T follicular helper cell (primary cell): ENCODE data around the gene SEMA4D.

Experiments used
- DNase-seq: peaks from one replicate; pipeline ENCODE4 v3.0.0-alpha.2; 2020; ENCODE audit warnings: low read depth
- total RNA-seq, 2 experiments: gene quantifications; one replicate each; lab custom pipeline; 2026; lab: John Stamatoyannopoulos, UW

Gene SEMA4D, protein sequence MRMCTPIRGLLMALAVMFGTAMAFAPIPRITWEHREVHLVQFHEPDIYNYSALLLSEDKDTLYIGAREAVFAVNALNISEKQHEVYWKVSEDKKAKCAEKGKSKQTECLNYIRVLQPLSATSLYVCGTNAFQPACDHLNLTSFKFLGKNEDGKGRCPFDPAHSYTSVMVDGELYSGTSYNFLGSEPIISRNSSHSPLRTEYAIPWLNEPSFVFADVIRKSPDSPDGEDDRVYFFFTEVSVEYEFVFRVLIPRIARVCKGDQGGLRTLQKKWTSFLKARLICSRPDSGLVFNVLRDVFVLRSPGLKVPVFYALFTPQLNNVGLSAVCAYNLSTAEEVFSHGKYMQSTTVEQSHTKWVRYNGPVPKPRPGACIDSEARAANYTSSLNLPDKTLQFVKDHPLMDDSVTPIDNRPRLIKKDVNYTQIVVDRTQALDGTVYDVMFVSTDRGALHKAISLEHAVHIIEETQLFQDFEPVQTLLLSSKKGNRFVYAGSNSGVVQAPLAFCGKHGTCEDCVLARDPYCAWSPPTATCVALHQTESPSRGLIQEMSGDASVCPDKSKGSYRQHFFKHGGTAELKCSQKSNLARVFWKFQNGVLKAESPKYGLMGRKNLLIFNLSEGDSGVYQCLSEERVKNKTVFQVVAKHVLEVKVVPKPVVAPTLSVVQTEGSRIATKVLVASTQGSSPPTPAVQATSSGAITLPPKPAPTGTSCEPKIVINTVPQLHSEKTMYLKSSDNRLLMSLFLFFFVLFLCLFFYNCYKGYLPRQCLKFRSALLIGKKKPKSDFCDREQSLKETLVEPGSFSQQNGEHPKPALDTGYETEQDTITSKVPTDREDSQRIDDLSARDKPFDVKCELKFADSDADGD
- total RNA-seq = 393 to 432 reads per million in 2 experiments

DNA sequence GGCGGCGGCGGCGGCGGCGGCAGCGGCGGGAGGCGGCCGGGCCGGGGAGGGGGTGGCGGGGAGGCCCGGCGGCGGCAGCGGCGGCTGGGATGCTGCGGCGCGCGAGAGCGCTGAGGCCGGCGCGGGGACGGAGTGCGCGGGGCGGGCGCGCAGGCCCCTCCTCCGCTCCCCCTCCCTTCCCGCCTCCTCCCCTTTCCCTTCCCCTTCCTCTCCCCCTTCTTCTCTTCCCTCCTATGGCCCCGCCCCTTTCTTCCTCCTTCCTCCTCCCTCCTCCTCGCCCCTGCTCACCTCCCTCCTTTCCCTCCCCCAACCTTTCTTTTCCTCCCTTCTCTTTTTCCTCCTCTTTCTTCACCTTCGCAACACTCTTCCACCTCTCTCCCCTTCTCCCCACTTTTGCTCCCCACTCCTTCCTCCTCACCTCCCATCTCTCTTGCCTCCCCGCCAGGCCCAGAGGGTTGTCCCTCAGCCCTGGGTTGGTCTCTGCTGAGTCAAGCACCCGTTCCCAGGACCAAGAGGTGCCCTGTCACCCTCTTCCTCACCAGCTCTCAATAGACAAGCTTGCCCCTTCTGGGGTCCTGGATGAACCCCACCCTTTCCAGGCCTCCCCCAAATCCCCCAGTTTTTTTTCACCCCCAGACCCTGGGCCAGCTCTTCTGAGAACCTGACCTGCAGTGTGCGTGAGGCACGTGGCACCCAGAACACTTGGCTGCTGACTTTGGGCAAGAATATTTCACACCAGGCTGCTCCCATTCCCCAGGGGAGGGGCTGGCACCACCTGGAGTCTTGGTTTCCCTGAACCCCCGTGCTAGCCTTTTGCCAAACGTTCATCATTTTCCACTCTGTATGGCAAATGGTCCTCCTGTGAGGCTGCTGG is at the start of gene SEMA4D:
TSS of gene SEMA4D (minus strand) at position 136 of the 874 bp plus-strand sequence. CDS start 92,657 bp downstream, outside the sequence.
- DNase-seq = no peak

DNA sequence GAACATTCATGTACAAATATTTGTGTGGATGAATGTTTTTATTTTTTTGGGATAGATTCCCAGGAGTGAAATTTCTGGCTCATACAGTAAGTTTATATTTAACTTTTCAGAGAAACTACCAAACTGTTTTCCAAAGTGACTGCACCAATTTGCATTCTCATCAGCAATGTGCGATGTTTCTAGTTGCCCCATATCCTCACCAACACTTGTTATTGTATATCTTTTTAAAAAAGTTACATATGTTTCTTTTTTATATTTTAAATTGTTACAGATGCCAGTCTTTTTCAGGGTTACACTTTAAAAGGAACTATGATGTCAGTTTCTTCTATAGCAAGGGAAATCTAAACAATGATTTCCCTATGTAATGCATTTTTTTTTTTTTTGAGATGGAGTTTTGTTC is 49.1 kb upstream of the SEMA4D start:
- no peak for DNase-seq

DNA sequence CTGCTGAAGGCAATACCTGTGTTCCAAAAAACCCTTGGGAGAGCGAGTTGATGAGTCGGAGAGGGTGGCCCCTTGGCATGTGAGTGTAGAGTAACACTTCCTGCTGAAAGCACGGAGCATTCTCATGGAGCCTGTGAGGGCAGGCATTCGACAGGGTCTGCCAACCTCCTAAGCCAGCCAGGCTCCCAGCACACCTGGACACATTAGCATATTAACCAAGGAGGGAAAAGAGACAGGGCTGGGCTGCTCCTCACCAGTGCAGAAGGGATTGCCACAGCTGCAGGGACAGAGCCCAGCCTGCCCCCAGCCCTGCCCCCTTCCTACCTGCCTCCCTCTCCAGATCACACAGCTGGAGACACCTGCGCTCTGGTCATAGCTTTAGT is 46.4 kb upstream of the SEMA4D start:
- no peak for DNase-seq

DNA sequence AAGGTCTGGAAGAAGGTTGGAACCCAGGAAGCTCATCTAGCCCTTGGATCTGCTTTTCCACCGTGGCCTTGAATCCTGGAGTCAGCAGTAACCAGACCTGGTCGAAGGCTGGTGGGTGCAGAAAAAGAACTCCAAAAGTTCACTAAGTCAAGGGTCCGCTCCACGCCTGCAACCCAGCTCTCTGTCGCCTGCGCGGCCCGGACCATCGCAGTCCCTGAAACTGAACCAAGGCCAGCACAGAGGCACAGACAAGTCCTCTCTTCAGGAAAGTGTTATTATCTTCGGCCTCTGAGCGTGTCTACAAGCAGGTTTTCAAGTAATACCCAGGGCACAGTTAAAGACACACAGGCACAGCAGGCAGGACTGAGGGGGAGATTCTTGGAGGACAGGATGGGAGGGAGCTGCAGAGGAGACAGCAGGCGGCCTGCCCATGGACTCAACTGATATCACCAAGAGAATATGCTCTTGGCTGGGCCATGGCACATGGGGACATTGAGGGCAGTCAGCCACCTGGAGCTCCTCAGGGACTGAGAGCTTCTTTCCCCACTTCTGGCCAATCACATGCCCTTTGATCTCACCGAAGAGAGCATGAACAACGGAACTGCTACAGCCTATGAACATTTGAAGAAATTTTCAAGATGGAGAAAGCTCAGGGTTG is 45.8 kb upstream of the SEMA4D start:
- no peak for DNase-seq

DNA sequence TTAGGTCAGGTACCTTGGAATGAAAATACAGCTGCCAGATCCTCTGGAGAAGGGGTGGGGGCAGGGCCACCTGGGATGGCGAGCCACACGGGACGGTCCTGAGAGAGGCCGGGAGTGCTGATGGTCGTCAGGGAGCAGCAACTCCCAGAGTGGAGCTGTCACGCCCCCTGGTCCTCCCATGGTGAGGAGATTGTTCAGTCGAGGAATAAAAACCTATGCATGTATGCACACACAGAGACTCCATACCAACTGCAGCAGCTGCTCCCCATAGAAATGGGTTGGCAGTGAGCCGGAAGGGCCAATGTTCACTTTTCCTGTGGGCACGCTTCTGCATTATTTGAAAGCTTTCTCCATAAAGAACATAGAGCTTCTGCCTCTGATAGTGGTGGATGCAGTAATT is 45.2 kb upstream of the SEMA4D start:
- DNase-seq = no peak

DNA sequence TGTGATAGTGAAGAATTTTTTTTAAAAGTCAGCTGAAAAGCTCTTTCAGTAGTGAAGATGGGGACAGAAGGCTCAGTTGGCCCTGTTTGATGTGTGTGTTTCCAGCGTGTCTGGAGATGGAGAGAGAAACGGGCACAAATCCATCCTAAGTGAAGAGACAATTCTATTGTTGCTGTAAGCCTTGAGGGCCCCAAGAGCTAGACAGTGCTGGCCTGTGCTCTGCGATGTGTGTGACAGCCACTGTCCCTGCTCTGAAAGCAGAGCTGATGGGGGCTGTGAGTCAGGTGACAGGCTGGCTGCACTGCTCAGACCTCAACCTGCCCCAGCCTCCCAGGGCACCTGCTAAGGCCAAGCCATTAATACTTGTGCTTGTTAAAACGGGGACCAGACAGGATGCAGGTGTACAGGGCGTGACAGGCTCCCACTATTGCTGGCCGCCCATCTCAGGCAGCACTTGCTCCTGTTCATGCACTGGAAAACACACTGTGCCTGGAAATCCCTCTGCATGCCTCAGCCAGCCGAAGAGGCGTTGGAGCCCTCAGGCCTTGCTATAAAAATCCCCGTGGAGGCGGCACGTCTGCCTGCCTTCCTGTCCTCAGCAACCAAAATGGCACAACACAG is 44.6 kb upstream of the SEMA4D start:
- DNase-seq = no peak

DNA sequence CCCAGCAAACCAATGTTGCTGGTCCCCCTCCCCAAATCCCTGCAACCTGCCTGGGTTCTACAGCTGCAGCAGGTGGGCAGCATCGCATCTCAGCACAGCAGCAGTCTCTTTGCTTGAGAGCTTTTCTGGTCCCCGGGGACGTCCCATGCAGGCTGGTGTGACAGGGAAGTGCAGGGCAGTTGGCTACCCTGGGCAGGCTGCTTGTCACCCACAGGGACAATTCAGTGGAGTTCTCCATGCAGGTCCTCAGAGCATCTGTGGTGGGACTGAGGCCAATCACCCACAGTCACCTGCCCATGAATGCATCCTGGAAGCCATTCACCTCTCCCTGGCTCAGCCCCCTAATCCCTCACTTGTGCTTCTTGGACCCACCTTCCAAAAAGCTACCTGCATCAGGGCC is 43.9 kb upstream of the SEMA4D start:
- no peak for DNase-seq

DNA sequence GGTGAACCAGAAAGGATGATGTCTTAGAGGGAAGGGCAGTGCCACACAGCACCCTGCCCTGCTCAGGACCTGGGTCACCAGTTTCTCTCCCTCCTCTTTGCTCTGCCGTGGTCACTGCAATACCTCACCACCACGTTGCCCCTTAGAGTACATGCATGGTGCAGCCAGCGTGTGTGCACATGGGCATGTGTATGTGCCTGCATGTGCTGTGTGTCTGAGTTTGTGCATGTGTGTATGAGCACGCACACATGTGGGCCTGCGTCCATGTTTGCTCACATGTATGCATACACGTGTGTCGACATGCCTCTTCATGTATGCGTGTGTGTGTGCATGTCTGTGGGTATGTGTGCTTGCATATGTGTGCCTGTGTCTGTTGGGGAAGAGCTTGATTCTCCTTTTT is 41.5 kb upstream of the SEMA4D start:
- no peak for DNase-seq

DNA sequence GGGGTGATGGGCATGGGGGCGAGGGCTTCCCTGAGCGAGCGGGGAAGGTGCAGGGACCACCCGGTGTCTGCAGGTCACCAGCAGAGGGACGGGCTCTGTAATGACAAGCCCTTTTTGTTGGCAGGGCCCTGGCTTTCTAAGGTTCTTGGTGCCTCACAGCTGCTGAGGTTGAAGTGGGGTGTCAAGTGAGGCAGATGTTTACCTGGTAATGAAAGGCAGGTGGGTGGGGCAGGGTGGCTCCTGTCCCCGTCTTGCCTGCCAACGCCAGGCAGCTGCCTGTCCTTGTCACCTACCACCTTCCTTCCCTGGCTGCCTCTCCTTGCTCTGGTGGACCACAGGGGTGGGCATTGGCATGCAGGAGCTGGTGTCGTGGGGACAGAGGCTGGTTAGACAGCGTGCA is 41.0 kb upstream of the SEMA4D start:
- DNase-seq = no peak

DNA sequence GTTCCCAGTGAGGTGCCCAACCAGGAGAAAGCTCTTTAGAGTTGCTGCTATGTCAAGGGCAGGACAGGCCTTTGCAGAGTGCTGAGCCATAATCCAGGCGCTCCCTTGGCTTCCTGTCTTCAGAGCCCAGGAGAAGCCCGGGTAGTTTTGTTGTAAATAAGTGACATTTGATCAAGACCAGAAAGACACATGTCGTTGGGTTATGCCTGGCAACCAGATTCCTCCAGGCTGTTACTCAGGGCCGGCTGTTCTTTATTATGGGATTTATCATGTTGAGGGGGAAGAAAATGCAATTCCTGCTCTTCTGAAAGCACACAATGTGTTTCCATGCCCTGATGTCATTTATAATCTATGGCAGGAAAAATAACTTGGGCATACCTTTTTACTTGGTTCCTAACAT is 39.3 kb upstream of the SEMA4D start:
- DNase-seq = no peak

DNA sequence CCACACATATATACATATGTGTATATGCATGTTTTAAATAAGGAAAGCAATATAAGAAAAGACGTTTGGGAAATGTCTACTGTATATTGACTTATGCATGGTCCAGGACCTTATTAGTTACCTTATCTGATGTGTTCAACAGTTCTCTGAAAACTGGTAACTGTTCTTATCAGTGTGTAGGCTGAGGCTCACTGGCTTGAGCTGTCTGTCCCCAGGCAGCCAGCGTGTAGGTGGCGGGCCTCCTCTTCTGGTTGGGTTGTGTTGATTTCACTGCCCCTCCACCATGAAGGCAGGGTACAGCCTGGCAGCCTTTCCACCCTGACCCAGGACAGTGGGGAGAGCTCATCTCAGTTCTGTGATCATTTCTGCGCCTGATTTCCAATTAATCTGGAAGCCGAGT is 38.7 kb upstream of the SEMA4D start:
- DNase-seq = no peak

DNA sequence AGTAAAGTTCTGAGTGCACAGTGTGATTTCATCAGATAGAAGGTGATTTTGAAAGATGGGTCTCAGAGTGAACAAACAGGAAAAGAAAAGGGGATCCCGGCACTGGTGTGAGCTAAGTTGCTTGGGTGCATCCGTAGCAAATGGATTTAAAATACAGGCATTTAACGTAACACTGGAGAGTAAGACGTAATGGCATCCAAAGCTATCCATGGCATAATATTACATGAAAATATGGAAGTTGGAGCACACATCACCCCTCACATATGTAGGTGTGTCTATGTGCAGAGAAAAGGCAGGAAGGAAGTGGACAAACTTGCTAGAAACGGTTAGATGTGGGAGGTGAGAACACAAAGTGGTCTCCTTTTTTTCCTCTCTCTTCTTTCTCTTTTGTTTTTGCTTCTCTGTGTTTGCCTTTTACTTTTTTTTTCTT is 38.2 kb upstream of the SEMA4D start:
- DNase-seq = no peak

DNA sequence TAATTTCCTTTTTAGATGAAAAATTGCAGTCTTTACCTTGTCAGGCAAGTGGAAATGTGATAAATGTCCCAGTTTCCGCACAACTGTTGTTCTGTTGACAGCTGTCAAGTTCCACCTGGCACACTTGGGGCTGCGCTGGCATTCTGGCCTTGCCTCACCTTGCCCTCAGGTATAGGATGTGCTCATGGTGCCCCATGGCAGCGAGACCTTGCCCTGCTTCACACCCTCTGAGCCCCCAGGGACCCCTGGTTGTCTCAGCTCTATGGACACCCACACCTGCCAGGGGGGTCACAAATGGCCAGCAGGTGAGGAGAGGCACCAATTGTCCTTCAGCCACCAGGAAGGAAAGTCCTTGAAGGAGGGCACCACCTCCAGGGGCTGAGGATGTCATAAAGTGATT is 37.5 kb upstream of the SEMA4D start:
- no peak for DNase-seq

DNA sequence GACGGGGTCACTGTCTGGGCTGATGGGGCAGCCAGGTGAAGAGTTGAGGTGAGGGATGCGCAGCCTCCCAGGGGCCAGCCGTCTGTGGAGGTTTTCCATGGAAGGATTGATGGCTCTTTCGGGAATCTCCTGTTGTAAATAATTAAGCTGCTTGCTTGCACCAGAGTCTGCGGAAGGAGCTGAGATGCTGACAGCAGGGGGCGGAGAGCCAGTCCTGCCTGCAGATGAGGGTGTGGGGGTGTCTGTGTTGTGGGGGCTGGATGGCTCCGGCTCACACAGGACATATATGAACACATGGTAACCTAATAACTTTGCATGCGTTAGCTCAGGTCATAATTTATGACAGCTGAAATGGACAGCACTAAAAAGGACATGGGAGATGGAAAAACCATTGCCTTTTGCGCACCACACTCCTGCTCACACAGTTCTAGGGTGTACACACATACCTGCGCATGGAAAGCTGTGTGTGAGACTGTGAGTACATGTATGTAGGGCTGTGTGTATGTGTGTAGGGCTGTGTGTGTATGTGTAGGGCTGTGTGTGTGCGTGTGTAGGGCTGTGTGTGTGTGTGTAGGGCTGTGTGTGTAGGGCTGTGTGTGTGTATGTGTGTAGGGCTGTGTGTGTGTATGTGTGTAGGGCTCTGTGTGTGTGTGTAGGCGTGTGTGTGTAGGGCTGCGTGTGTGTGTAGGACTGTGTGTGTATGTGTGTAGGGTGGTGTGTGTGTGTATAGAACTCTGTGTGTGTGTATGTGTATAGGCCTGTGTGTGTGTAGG is 36.8 kb upstream of the SEMA4D start:
- no peak for DNase-seq

DNA sequence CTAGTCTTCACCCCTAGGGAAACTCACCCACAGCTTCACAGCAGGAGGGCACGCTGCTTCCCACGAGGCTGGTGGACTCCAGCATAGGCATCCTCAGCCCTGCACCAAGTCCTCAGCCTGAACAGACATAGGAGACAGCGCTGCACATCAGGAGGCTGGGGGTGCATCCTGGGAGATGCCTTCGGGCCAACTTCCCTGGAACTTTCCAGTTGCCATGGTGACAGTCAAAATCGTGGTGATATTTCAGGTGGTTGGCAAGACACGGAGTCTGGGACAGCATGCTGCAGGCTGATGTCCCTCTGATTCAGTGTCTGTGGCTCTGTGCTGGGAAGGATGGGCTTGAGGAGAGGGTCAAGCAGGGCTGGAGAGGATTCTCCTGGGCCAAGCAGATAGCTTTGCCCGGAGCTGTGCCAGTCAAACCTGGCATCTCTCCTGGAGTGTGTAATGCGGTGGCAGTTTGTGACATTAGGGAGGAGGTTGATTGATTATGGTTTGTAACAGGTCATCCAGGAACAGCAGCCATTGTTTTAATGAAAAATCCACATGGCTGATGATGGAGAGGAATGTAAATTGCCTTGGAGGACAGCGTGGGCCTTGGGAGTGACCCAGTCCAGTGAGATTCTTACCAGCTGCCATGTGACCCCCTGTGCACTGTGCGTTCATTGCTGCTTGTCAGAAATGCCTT is 35.6 kb upstream of the SEMA4D start:
- DNase-seq = no peak

DNA sequence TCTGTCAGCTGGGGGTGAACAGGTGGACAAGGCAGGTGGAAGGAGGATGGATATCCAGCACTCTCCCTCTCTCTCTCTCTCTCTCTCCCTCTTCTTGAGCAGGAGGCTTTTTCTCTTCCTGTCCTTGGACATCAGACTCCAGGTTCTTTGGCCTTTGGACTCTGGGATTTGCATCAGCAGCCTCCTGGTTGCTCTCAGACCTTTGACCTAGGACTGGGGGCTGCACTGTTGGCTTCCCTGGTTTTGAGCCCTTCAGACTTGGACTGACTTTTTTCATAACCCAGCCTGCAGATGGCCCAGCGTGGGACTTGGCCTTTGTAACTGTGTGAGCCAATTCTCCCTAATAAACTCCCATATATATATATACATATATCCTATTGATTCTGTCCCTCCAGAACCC is 35.0 kb upstream of the SEMA4D start:
- no peak for DNase-seq

DNA sequence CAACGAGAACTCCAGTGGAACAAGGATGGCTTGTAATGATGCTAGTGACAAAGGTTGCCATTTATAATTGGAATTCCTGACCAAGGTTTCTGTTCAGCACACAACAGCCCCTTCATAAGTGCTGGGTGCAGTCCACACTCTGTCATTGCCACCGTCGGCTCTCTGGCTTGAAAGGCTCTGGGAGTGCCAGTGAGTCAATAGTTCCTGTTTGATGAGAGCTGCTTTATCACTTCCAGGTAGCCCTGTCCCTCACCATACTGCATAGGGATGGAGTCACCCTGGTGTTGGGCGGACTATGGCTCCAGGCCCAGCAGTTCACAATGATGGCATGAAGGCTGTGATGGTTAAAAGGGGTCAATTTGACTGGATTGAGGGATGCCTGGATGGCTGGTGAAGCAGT is 34.6 kb upstream of the SEMA4D start:
- no peak for DNase-seq

DNA sequence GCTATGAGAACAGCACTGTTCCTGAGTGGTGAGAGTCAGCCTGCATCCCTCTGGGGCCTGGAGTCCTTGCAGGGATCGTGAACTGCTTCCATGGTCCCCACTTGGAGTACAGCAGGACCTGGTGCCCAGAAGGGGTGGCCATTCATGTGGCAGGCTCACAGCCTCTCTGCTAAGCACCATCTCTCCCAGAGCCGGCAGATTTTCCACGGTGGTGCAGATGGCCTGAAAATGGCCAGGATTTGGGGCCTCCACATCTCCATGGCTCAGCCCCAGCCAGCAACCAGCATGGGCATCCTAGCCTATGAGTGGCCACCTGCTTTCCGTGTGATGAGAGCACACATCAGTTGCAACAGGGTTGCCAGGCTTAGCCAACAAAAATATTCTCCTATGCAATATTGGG is 33.9 kb upstream of the SEMA4D start:
- DNase-seq = no peak

DNA sequence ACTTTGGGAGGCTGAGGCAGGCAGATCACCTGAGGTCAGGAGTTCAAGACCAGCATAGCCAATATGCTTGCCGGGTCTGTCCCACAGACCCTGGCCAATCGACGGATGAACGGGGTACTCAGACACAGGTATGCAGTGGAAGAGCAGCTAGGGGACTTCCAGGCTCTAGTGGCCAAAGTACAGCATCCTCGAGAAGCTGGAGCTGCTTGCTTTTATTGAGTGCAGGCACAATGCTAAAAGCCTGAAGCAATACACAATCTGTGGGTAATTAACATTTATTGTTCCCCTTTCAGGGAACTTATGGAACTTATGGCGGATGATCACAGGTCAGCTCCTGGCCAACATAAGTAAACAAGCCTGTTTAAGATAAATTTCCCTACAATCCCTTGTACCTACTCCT is 32.8 kb upstream of the SEMA4D start:
- DNase-seq = no peak
